ENCODE measurements around the gene SLC39A1. TPM values are rescaled to one million over a fixed set of nuclear protein-coding genes. Genes with fewer than 3 reads are reported as not detected.

SLC39A1 gene
- total and polyA plus RNA-seq, 9 of the 15 experiments (the other 6 are each of a cell fraction or from before 2014, with no cell fraction given): 9.9 to 81.1 (median 62.7) TPM

DNA sequence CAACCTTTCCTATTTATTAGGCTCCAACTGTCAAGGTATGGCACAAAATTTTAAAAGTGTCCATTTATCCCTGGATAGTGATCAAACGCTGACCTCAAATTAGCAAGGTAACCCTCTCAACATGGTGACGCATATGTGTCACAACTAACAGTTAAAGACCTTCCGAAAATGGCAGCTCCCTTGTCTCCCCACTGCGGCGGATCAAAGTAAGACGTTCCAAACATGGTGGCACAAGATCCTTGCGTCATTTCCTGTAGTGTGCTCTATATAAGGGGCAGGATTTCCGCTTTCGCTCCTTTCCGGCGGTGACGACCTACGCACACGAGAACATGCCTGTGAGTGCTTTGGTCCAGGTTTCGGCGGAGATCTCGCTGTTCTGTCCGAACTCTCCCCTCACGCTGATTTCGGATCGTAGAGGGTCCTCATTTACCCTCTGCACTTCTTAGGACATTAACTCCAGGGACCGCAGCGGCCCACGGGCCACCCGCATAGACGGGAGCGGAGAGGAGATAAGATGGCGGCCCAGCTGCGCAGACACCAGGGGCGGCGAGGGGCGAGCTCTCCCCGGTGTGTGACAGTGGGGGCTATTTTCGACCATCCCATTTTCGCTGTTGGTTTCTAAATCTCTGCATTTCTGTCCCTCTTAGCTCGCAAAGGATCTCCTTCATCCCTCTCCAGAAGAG lies 27.3 kb upstream of the SLC39A1 start, which contains the start of gene RPS27 (continued):
- TF ChIP-seq, protein P1, sequence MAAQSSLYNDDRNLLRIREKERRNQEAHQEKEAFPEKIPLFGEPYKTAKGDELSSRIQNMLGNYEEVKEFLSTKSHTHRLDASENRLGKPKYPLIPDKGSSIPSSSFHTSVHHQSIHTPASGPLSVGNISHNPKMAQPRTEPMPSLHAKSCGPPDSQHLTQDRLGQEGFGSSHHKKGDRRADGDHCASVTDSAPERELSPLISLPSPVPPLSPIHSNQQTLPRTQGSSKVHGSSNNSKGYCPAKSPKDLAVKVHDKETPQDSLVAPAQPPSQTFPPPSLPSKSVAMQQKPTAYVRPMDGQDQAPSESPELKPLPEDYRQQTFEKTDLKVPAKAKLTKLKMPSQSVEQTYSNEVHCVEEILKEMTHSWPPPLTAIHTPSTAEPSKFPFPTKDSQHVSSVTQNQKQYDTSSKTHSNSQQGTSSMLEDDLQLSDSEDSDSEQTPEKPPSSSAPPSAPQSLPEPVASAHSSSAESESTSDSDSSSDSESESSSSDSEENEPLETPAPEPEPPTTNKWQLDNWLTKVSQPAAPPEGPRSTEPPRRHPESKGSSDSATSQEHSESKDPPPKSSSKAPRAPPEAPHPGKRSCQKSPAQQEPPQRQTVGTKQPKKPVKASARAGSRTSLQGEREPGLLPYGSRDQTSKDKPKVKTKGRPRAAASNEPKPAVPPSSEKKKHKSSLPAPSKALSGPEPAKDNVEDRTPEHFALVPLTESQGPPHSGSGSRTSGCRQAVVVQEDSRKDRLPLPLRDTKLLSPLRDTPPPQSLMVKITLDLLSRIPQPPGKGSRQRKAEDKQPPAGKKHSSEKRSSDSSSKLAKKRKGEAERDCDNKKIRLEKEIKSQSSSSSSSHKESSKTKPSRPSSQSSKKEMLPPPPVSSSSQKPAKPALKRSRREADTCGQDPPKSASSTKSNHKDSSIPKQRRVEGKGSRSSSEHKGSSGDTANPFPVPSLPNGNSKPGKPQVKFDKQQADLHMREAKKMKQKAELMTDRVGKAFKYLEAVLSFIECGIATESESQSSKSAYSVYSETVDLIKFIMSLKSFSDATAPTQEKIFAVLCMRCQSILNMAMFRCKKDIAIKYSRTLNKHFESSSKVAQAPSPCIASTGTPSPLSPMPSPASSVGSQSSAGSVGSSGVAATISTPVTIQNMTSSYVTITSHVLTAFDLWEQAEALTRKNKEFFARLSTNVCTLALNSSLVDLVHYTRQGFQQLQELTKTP (IDR thresholded peaks at IDR 0.05; ENCODE audit: low read depth in 1 of 2, partially characterized antibody in 2 of 2): peak; percentile 65 to 90
- peak; percentile 50; the same call in 1 of the 2 replicates for TF ChIP-seq ESRRA (IDR thresholded peaks at IDR 0.05; ENCODE audit: borderline replicate concordance, low read depth)
- TF ChIP-seq, protein P2, sequence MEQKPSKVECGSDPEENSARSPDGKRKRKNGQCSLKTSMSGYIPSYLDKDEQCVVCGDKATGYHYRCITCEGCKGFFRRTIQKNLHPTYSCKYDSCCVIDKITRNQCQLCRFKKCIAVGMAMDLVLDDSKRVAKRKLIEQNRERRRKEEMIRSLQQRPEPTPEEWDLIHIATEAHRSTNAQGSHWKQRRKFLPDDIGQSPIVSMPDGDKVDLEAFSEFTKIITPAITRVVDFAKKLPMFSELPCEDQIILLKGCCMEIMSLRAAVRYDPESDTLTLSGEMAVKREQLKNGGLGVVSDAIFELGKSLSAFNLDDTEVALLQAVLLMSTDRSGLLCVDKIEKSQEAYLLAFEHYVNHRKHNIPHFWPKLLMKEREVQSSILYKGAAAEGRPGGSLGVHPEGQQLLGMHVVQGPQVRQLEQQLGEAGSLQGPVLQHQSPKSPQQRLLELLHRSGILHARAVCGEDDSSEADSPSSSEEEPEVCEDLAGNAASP (IDR thresholded peaks at IDR 0.05): no peak
- TF ChIP-seq KAT7 (CRISPR knock-in tag; IDR thresholded peaks at IDR 0.05; ENCODE audit: borderline replicate concordance): peak; percentile 45; the same call in 1 of the 2 replicates
- TF ChIP-seq HMG20B (CRISPR knock-in tag; IDR thresholded peaks at IDR 0.05): no peak
- no peak for TF ChIP-seq IRF2 (CRISPR knock-in tag; IDR thresholded peaks at IDR 0.05)
- TF ChIP-seq MYBL2 (IDR thresholded peaks at IDR 0.05; ENCODE audit: low read depth): no peak; the same call in 1 of the 2 replicates
- no peak for TF ChIP-seq MYBL2 (CRISPR knock-in tag; IDR thresholded peaks at IDR 0.05; ENCODE audit: borderline replicate concordance)
- peak; percentile 55; the same call in 1 of the 2 replicates for TF ChIP-seq BCOR (IDR thresholded peaks at IDR 0.05)
- peak; percentile 99 for TF ChIP-seq MTA3 (IDR thresholded peaks at IDR 0.05; ENCODE audit: borderline replicate concordance)
- TF ChIP-seq NCOR1 (IDR thresholded peaks at IDR 0.05): peak; percentile 67
- TF ChIP-seq ZNF253 (CRISPR knock-in tag; conservative IDR thresholded peaks at IDR 0.05): no peak
- TF ChIP-seq CHD2 (IDR thresholded peaks at IDR 0.05; ENCODE audit: low read depth, low read length): no peak
- TF ChIP-seq SMARCE1 (IDR thresholded peaks at IDR 0.05): 0 out of 2 replicates have a peak, but pooled peaks have one; percentile 14
- TF ChIP-seq POLR2B (IDR thresholded peaks at IDR 0.05; ENCODE audit: low read depth, partially characterized antibody): peak; percentile 100
- no peak for TF ChIP-seq DACH1 (IDR thresholded peaks at IDR 0.05; ENCODE audit: partially characterized antibody)
- no peak for TF ChIP-seq SMAD2 (IDR thresholded peaks at IDR 0.05; ENCODE audit: low read depth, low read length)
- TF ChIP-seq PHF21A (IDR thresholded peaks at IDR 0.05; ENCODE audit: borderline replicate concordance, low read depth): no peak
- TF ChIP-seq HCFC1 (IDR thresholded peaks at IDR 0.05; ENCODE audit: low read depth, low read length): peak; percentile 95
- TF ChIP-seq MCM2 (IDR thresholded peaks at IDR 0.05; ENCODE audit: low read depth): no peak
- TF ChIP-seq ZNF354B (CRISPR knock-in tag; IDR thresholded peaks at IDR 0.05): peak; percentile 29; the same call in 1 of the 2 replicates
- TF ChIP-seq KDM2B (CRISPR knock-in tag; IDR thresholded peaks at IDR 0.05): 0 out of 2 replicates have a peak, but pooled peaks have one; percentile 61
- TF ChIP-seq ZFP30 (CRISPR knock-in tag; IDR thresholded peaks at IDR 0.05; ENCODE audit: borderline replicate concordance): no peak
- no peak for TF ChIP-seq PHTF2 (CRISPR knock-in tag; IDR thresholded peaks at IDR 0.05)
- TF ChIP-seq FOXJ2 (tag; IDR thresholded peaks at IDR 0.05): peak; percentile 10; the same call in 1 of the 2 replicates
- TF ChIP-seq ETS2 (tag; IDR thresholded peaks at IDR 0.05; ENCODE audit: borderline replicate concordance, poor library complexity, severe bottlenecking): no peak
- TF ChIP-seq TAF7 (tag; IDR thresholded peaks at IDR 0.05): peak; percentile 99
